Measurements from ENCODE around the gene SLC9C2.
"Not testable (repeated sequence)": the region's sequence is repeated elsewhere in the genome, so short reads cannot be mapped to it uniquely, and the experiment has no call there.

SLC9C2 gene

GRCh38 chr1:173476197-173476664, 126.6 kb downstream of the SLC9C2 start:
- H3K4me3 Mint-ChIP-seq, result peak overlapping the region; percentile 86
- no peaks in the 10 kb centered on the region for H3K27me3 Mint-ChIP-seq (ENCODE audit: low read depth, poor library complexity)
- H3K9me3 Mint-ChIP-seq, result peaks cover 12% of the 10 kb centered on the region
- H3K36me3 Mint-ChIP-seq (ENCODE audit: low read depth), result peaks cover 45% of the 10 kb centered on the region
- peaks cover 62% of the 10 kb centered on the region for H3K4me1 Mint-ChIP-seq
- H3K27ac Mint-ChIP-seq, result no peak overlapping the region
- no peak for TF ChIP-seq CTCF (IDR thresholded peaks at IDR 0.05)
- no peak for DNase-seq

- TF ChIP-seq CTCF (IDR thresholded peaks at IDR 0.05), result no peak
- peaks cover 62% of the 10 kb centered on the region for H3K4me1 Mint-ChIP-seq
- peaks cover 17% of the 10 kb centered on the region for H3K9me3 Mint-ChIP-seq
- no peaks in the 10 kb centered on the region for H3K27me3 Mint-ChIP-seq (ENCODE audit: low read depth, poor library complexity)
- no peak for DNase-seq
- H3K27ac Mint-ChIP-seq, result no peak overlapping the region
- H3K36me3 Mint-ChIP-seq (ENCODE audit: low read depth), result peaks cover 45% of the 10 kb centered on the region
- peak overlapping the region; percentile 86 for H3K4me3 Mint-ChIP-seq
Observed at GRCh38 chr1:173475564-173476196, 127.2 kb downstream of the SLC9C2 start.

GRCh38 chr1:173474780-173475421, 128.0 kb downstream of the SLC9C2 start:
- H3K4me1 Mint-ChIP-seq, result peaks cover 59% of the 10 kb centered on the region
- H3K36me3 Mint-ChIP-seq (ENCODE audit: low read depth), result peaks cover 45% of the 10 kb centered on the region
- not testable (repeated sequence) for DNase-seq; H3K27me3 Mint-ChIP-seq (ENCODE audit: low read depth, poor library complexity)
- peak overlapping the region; percentile 93 for H3K27ac Mint-ChIP-seq
- peaks cover 25% of the 10 kb centered on the region for H3K9me3 Mint-ChIP-seq
- peak overlapping the region; percentile 54 for H3K4me3 Mint-ChIP-seq

- Mint-ChIP-seq H3K4me3 (peak overlapping the region; percentile 54), H3K27me3 (ENCODE audit: low read depth, poor library complexity) (no peaks in the 10 kb centered on the region)
Observed at GRCh38 chr1:173474097-173474779, 128.6 kb downstream of the SLC9C2 start.

GRCh38 chr1:173473599-173474011, 129.3 kb downstream of the SLC9C2 start:
- no peak for TF ChIP-seq CTCF (IDR thresholded peaks at IDR 0.05)
- Mint-ChIP-seq H3K9me3 (peaks cover 37% of the 10 kb centered on the region), H3K36me3 (ENCODE audit: low read depth) (peaks cover 45% of the 10 kb centered on the region), H3K27me3 (ENCODE audit: low read depth, poor library complexity) (no peaks in the 10 kb centered on the region), H3K4me1 (peaks cover 46% of the 10 kb centered on the region), H3K4me3 (no peak overlapping the region), H3K27ac (peak overlapping the region; percentile 24)
- DNase-seq, result no peak

More at GRCh38 chr1:173474097-173474779, 128.6 kb downstream of the SLC9C2 start:
- no peak for TF ChIP-seq CTCF (IDR thresholded peaks at IDR 0.05)
- peaks cover 52% of the 10 kb centered on the region for H3K4me1 Mint-ChIP-seq
- peaks cover 43% of the 10 kb centered on the region for H3K36me3 Mint-ChIP-seq (ENCODE audit: low read depth)
- DNase-seq, result no peak
- H3K27ac Mint-ChIP-seq, result peak overlapping the region; percentile 93
- peaks cover 31% of the 10 kb centered on the region for H3K9me3 Mint-ChIP-seq

- Mint-ChIP-seq H3K9me3 (peaks cover 62% of the 10 kb centered on the region), H3K4me1 (peaks cover 24% of the 10 kb centered on the region), H3K27ac (no peak overlapping the region), H3K4me3 (no peak overlapping the region), H3K27me3 (ENCODE audit: low read depth, poor library complexity) (no peaks in the 10 kb centered on the region), H3K36me3 (ENCODE audit: low read depth) (peaks cover 69% of the 10 kb centered on the region)
- TF ChIP-seq CTCF (IDR thresholded peaks at IDR 0.05), result no peak
- no peak for DNase-seq
Observed at GRCh38 chr1:173470608-173471007, 132.3 kb downstream of the SLC9C2 start.

All from nephron progenitor cell (in vitro differentiated cells).